ENCODE measurements around the gene UNCX. TPM values are rescaled to one million over a fixed set of nuclear protein-coding genes. Genes with fewer than 3 reads are reported as not detected.

The UNCX gene
- total RNA-seq, 2 experiments from 2014 or later = not detected

DNA sequence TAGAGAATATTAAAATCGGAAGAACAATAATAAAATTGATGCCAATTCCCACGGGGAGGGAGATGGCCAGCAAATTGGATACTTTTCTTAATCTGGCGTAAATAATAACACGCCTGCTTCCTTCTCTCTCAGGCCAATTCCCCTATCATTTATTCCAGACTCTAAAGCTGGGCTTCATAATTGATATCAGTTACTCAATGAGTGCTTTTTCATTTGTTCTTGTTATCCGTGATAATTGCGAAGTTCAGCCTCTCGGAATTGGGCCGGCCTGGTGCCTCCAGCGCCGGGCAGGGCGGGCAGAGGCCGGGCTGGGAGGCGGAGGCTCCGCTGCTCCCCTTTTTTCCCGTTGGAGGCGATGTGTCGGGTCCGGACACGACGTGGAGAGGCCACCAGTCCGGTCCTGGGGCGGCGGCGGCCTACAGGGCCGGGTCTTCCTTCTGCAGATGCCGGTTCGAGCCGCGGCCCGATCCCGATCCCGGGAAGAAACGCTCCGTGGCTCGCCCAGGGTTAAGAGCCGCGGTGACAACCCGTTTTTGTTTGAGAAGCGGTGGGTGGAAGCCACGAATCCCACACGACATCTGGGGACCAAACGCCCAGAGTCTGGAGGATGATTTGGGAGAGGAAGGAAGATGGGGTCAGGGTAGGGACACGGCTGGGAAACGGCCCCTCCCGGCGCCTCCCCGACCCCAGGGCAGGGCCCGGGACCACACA lies 13.6 kb downstream of the UNCX start:
- ATAC-seq (no peak), DNase-seq (no peak)
- no peak overlapping the region for H3K4me3 Mint-ChIP-seq
- H3K27me3 Mint-ChIP-seq = peaks cover 67% of the 10 kb centered on the region
- H3K9me3 Mint-ChIP-seq (ENCODE audit: low read depth) = no peaks in the 10 kb centered on the region
- no peaks in the 10 kb centered on the region for H3K4me1 Mint-ChIP-seq
- H3K36me3 Mint-ChIP-seq = no peaks in the 10 kb centered on the region
- H3K27ac Mint-ChIP-seq = no peak overlapping the region
- CTCF ChIA-PET = no interaction called here

DNA sequence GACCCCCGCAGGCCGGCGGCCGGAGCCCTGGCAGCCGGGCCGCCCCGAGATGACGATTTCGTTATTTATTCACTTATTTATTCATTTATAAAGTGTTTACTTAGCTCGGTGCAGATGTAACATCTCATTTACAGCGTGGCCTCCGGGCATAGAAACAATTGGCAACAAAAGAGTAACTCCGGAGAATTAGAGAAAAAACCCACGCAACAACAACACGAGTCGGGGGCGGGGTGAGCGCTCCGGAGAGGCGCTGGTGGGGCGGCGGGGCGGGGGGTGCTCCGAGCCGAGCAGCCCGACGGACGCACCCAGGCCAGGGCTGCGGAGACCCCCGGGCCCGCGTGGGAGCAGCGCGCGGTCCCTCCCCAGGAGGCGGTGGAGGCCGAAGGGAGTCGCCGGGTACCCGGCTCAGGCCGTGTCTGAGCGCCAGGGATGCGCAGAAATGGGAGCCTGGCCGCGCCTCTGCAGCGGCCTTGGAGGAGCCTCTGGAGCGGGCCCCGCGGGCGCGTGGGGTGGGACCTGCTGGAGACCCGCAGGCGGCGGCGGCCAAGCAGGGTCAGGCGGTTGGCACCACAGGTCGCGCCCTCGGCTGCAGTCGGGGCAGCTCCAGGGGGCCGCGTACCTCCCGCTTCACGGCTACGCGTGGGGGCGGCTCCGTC lies 14.3 kb downstream of the UNCX start:
- Mint-ChIP-seq H3K9me3 (ENCODE audit: low read depth) (no peaks in the 10 kb centered on the region), H3K27ac (no peak overlapping the region), H3K36me3 (no peaks in the 10 kb centered on the region), H3K4me3 (no peak overlapping the region), H3K4me1 (no peaks in the 10 kb centered on the region), H3K27me3 (peaks cover 65% of the 10 kb centered on the region)
- ATAC-seq = no peak
- CTCF ChIA-PET = no interaction called here
- DNase-seq = no peak

DNA sequence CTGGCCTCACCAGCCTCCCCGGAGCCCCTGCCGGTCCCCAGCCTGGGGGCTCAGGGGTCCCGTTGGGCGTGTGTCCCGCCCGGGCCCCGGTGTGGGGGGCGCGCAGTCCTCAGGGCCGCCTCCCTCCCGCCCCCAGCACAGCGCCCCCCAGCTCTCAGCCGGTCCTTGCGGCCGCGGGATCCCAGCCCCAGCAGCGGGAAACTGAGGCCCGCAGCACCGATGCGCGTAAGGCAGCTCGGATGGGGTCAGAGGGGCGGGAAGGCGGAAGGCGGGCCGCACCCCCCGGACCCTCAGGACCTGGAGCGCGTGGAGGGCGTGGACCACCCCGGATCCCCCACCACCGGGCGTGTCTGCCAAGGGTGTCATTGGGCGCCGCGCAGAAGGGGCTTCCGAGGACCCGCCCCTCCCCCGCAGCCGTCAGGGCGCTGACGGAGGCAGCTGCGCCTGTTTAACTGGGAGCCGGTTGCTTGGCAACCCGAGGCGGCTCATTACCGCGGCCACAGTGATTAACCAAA lies 14.9 kb downstream of the UNCX start:
- H3K4me3 Mint-ChIP-seq = no peak overlapping the region
- CTCF ChIA-PET = interaction anchor here (0.7 kb wide), 1 partner anchor 196 kb away, joined by 3 read pairs; no protein-coding TSS in a partner anchor
- ATAC-seq = no peak

DNA sequence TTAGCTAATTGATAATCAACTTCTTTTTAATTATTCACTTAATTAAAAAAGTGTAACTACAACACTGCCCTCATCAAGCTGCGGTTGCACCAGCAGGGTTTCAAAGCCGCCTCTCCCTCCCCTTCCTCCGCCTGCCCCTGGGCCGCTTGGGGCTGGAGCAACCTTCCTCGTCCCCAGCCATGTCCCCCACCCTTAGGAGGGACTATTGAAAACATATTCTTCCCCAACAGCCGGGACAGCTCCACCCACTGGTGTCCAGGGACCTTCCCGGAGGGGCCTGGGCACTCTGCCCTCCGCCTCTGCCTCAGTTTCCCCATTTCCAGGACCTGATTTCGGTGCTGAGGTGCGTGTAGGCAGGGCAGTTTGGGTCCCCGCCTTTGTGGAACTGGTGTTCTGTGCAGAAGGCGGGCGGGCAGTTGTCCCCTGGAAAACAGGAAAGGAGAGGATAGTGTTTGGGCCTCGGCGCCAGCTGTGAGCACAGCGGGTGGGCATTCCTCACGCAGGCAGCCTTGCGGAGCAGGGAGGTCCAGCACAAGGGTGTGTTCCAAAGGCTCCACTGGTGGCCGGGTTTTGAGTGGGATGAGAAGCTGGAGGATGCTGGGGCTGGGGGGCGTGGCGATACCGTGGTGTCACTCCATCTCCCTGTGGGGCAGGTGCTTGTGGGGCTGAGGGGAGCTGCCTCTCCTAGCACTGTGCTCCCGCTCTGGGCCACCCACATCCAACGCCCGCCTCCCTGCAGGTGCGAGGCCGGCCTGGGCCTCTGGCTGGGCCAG lies 15.7 kb downstream of the UNCX start:
- ATAC-seq = no peak
- H3K27ac Mint-ChIP-seq = no peak overlapping the region

More for the DNA sequence above, 14.9 kb downstream of the UNCX start:
- no peaks in the 10 kb centered on the region for H3K9me3 Mint-ChIP-seq (ENCODE audit: low read depth)
- H3K4me1 Mint-ChIP-seq = no peaks in the 10 kb centered on the region
- peaks cover 64% of the 10 kb centered on the region for H3K27me3 Mint-ChIP-seq
- H3K27ac Mint-ChIP-seq = no peak overlapping the region
- no peak for DNase-seq
- no peaks in the 10 kb centered on the region for H3K36me3 Mint-ChIP-seq

DNA sequence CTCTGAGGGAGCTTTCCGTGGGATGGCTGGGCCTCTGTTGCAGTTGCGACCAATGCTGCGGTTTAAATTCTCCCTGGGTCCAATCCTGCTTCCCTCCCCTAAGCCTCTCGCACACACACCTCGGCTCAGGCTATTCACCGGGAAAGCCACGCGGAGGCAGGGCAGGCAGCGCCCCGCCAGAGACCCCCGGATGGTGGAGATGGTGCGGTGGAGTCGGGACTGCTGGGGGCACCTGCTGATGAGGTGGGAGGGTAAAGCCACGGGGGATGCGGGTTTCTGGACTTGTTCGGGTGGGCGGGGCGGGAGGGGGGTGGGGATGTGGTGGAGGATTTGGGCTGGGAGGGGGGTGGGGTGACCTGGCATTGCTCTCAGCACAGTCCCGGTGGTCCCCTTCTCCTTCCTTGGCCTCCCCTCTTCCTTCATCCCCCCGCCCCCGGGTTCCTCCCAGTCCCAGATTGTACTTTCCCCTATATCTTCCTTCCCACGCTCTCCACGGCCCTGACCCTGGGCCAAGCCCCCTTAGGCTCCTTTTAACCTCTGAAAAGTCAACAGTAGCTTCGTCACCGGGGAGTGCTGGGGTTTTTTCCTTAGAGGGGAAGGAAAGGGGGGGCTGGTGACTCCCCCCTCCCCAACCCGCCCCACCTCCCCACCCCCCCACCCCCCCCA lies 16.4 kb downstream of the UNCX start:
- Mint-ChIP-seq H3K36me3 (no peaks in the 10 kb centered on the region), H3K9me3 (ENCODE audit: low read depth) (no peaks in the 10 kb centered on the region), H3K4me3 (no peak overlapping the region), H3K27ac (no peak overlapping the region), H3K27me3 (peaks cover 58% of the 10 kb centered on the region), H3K4me1 (no peaks in the 10 kb centered on the region)
- DNase-seq = no peak
- CTCF ChIA-PET = no interaction called here
- ATAC-seq = no peak

More for the DNA sequence above, 15.7 kb downstream of the UNCX start:
- Mint-ChIP-seq H3K4me1 (no peaks in the 10 kb centered on the region), H3K27me3 (peaks cover 62% of the 10 kb centered on the region), H3K36me3 (no peaks in the 10 kb centered on the region), H3K9me3 (ENCODE audit: low read depth) (no peaks in the 10 kb centered on the region), H3K4me3 (no peak overlapping the region)
- CTCF ChIA-PET = interaction anchor here (0.7 kb wide), 1 partner anchor 196 kb away, joined by 3 read pairs; no protein-coding TSS in a partner anchor
- DNase-seq = no peak

DNA sequence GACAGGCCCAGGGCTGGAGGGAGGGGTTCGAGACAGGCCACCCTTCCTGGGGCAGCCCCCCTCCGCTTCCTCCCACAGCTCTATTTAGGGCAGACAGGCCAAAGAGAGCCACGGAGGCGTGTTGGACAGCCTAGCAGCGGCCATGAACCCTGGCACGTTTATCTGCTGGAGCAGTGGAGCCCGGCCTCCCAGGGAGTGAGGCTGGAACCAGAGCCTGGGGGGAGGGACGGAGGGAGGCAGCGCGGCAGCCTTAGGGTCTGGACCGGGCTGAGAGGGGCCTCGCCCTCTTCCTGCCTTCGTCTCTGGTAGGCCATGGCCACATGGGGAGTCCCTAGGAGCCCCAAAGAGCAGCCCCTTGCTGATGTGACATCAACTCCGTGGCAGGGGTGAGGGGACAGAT lies 17.1 kb downstream of the UNCX start:
- Mint-ChIP-seq H3K27ac (no peak overlapping the region), H3K36me3 (no peaks in the 10 kb centered on the region), H3K9me3 (ENCODE audit: low read depth) (no peaks in the 10 kb centered on the region), H3K27me3 (peaks cover 53% of the 10 kb centered on the region), H3K4me3 (no peak overlapping the region), H3K4me1 (no peaks in the 10 kb centered on the region)
- ATAC-seq (no peak), DNase-seq (no peak)
- CTCF ChIA-PET = interaction anchor here (1.8 kb wide), 1 partner anchor 224 kb away, joined by 4 read pairs; no protein-coding TSS in a partner anchor

DNA sequence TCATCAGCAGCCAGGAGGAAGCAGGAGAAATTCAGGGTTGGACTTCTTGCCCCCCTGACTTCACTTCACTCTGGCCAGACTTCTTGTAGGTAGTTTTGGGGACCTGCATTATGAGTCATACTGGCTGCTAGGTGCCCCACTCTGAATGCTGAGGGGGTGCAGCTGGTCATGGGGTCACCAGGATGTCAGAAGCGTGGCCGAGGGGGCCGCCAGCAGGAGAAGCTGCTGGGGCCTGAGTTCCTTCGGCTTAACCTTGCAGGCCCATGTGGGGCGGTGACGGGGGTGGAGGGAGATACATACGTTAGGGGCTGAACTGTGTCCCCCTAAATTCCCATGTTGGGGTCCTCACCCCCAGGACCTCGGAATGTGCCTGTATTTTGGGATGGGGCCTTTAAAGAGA lies 18.2 kb downstream of the UNCX start:
- Mint-ChIP-seq H3K9me3 (ENCODE audit: low read depth) (no peaks in the 10 kb centered on the region), H3K27ac (no peak overlapping the region), H3K27me3 (peaks cover 43% of the 10 kb centered on the region), H3K36me3 (no peaks in the 10 kb centered on the region), H3K4me3 (no peak overlapping the region), H3K4me1 (no peaks in the 10 kb centered on the region)
- ATAC-seq = no peak
- no peak for DNase-seq
- CTCF ChIA-PET = interaction anchor here (1.8 kb wide), 1 partner anchor 223 kb away, joined by 4 read pairs; no protein-coding TSS in a partner anchor

DNA sequence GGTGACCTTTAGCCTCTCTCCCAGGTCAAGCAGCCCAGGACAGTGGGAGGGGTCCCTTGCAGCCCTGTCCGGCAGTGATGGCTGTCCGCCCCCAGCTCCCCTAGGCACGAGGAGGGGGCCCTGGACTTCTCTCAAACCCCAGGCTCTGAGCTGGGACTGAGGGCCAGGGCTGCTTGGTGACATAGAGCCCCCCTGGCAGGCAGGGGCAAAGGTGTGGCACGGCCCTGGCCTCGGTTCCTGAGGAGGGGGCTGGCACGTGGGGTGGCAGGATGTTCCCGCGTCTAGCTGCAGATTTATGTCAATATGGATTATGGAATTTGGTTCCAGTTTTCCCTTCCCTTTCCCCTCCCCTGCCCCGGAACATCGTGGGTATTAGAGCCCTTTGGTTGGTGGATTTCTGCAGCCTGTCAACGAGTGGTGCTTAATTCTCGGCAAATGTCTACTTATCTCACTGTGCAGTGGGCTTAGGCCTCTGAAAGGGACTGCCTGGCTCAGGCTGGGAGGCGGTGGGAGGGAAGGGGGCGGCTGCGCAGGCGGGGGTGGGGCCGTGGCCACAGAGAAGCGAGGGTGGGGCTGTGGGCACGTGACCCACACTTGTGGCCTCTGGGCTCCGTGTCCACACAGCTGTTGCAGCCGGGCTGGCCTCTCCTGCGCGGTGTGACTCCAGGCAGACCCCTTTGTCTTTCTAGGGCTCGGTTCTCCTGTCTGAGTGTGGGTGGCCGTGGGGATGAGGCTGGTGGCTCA lies 19.3 kb downstream of the UNCX start:
- H3K4me1 Mint-ChIP-seq = no peaks in the 10 kb centered on the region
- CTCF ChIA-PET = interaction anchor here (1.8 kb wide), 1 partner anchor 222 kb away, joined by 4 read pairs; no protein-coding TSS in a partner anchor
- ATAC-seq = no peak

DNA sequence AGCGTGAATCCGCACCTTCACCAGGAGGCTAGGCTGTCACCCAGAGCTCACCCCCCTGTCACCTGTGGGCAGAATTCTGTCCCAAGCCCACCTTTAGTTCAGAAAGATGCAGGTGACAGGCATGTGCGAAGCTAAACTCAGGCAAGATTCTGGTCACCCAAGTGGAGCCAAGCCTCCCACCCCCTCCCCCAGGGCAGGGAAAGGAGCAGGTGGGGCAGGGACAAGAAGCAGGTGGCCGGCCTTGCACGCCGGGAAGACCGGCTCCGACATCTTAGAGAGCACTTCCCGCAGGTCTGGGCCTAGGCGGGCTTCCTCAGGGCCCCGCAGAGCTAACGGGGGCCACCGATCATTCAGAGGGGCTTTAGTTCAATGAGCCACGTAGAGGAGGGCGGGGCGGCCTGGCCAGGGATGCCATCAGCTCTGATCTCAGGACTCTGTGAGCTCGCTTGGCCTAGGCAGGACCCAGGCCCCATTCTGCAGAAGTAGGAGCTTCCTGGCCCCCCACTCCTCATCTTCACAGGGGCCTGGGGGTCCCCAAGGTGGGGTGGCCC lies 19.9 kb downstream of the UNCX start:
- CTCF ChIA-PET = no interaction called here
- DNase-seq (no peak), ATAC-seq (no peak)
- Mint-ChIP-seq H3K4me3 (no peak overlapping the region), H3K27me3 (peaks cover 38% of the 10 kb centered on the region), H3K36me3 (no peaks in the 10 kb centered on the region), H3K4me1 (no peaks in the 10 kb centered on the region), H3K27ac (no peak overlapping the region), H3K9me3 (ENCODE audit: low read depth) (no peaks in the 10 kb centered on the region)

More for the DNA sequence above, 19.3 kb downstream of the UNCX start:
- no peak for DNase-seq
- peaks cover 38% of the 10 kb centered on the region for H3K27me3 Mint-ChIP-seq
- H3K36me3 Mint-ChIP-seq = no peaks in the 10 kb centered on the region
- H3K9me3 Mint-ChIP-seq (ENCODE audit: low read depth) = no peaks in the 10 kb centered on the region
- H3K27ac Mint-ChIP-seq = no peak overlapping the region
- H3K4me3 Mint-ChIP-seq = no peak overlapping the region

DNA sequence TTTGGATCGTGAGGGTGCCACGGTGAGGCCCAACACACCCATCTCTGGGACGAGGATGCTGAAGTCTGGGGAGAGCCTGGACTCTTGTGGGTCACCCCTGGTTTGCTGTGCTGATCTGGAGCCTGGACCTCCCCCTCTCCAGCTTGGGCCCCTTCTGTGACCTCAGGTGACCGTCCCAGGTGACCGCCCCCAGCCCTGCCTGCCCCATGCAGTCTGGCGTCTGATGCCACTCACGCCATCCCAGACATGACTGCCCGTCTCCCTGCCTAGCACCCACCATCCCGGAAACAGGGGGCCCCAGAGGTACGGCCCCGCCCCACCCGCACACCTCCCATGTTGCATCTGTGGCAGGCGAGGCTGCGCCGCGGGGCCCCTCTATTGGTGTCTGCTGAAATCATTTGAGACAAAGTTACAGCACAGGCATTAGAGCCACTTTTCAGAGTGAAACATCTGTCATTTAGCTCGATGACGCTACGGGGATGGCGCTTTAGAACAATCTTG lies 21.1 kb downstream of the UNCX start:
- Mint-ChIP-seq H3K9me3 (ENCODE audit: low read depth) (no peaks in the 10 kb centered on the region), H3K36me3 (no peaks in the 10 kb centered on the region), H3K27me3 (peaks cover 29% of the 10 kb centered on the region), H3K4me1 (no peaks in the 10 kb centered on the region), H3K4me3 (no peak overlapping the region), H3K27ac (no peak overlapping the region)
- CTCF ChIA-PET = no interaction called here
- no peak for DNase-seq
- no peak for ATAC-seq

DNA sequence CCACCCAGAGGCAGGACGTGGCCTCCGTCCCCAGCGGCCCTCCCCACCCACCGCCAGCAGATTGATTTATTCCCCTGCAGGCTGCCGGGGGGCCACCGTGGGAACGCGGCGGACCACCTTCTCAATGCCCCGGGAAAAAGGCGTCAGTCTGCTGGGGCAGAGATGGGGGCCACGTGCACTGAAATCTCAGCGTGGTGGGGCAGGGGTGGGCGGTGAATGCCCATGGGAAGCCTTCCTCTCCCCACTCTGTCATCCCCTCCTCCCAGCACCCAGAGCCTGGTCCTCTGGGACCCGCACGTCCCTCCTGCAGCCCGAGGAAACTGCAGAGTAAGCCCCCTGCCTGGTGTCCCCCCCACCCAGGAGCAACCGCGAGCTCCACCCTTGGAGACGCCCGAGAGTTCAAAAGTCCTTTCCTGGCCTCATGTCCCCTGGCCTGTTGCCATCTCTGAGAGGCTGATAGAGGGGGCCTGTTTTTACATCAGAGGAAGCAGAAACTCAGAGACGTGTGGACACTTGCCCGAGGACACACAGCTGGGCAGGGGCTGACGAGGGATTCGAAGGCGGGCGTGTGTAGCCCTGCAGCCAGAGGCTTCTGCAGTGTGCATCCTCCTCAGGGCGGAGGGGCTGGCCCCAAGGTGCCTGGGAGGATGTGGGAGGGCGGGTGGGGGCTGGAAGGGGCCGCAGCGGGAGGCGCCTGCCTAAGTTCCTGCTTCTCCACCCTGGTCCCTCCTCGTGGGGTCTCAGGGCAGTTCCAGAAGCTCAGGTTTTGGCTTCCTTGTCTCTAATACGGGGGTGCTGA lies 21.8 kb downstream of the UNCX start:
- DNase-seq (no peak), ATAC-seq (no peak)
- Mint-ChIP-seq H3K4me1 (no peaks in the 10 kb centered on the region), H3K4me3 (no peak overlapping the region), H3K9me3 (ENCODE audit: low read depth) (no peaks in the 10 kb centered on the region), H3K27ac (no peak overlapping the region), H3K27me3 (peaks cover 25% of the 10 kb centered on the region), H3K36me3 (no peaks in the 10 kb centered on the region)
- CTCF ChIA-PET = interaction anchor here (0.6 kb wide), 1 partner anchor 158 kb away, joined by 3 read pairs; no protein-coding TSS in a partner anchor

All from activated CD8-positive, alpha-beta memory T cell treated with anti-CD3 and anti-CD28 coated beads, Interleukin-2, amount 10 ng/mL, durations not matched to agents 7 days and 5 days (primary cell).